Kidney epithelial cell (primary cell): ENCODE data around the gene B3GALT4. TPM values are rescaled to one million over a fixed set of nuclear protein-coding genes. Genes with fewer than 3 reads are reported as not detected.
"Not testable (repeated sequence)": the region's sequence is repeated elsewhere in the genome, so short reads cannot be mapped to it uniquely, and the experiment has no call there.

ENCODE experiments used
- DNase-seq: peaks from one replicate; pipeline ENCODE4 v3.0.0-alpha.2; 2010; ENCODE audit warnings: low read depth
- H3K27me3 ChIP-seq: 2 replicates; pipeline ENCODE4 v1.6.0; 2011; ENCODE audit warnings: low read length; ENCODE audit not compliant: control insufficient read depth, insufficient read depth
- H3K36me3 ChIP-seq: 2 replicates; pipeline ENCODE4 v1.5.1; 2011; ENCODE audit warnings: low read length; ENCODE audit not compliant: control insufficient read depth, insufficient read depth
- H3K4me3 ChIP-seq: 2 replicates; pipeline ENCODE4 v1.5.1; 2011; ENCODE audit warnings: low read depth, mild to moderate bottlenecking, control low read depth, low read length
- total RNA-seq: library from RNA; depleted of rRNA; stranded (reverse); fragments of >200 nt; gene quantifications from 2 replicates; pipeline ENCODE4 v1.2.3, GENCODE V29; 2015
- TF ChIP-seq, protein P1 (sequence below): IDR thresholded peaks from 2 replicates; pipeline ENCODE4 v1.5.1; 2011; ENCODE audit warnings: mild to moderate bottlenecking, moderate library complexity, low read length, control low read depth, inconsistent platforms; ENCODE audit not compliant: insufficient read depth, poor library complexity, severe bottlenecking

B3GALT4 gene
- total RNA-seq, 1 donor from 2014 or later: 1.4 TPM

DNA sequence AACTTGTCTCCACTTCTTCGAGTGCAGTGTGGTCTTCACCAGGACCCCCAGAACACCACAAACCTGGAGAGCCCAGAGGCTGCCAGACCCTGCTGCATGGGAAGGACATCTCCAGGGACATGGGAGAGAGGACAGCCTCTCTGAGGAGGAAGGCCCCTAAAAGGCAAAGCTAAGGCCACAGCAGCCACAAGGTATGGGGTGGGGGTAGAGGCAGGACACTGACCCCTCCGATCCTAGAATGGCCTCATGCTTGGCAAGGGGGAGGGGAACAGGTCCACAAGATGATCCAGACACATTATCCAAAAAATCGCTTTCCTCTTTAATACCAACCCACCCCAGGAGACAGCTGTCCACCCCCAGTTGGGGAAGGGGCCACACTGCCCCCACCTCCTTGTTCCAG, 1.9 kb downstream of the B3GALT4 start:
- no peak for DNase-seq
- Histone ChIP-seq H3K4me3 (no peak overlapping the region), H3K36me3 (peaks cover 4% of the 10 kb centered on the region), H3K27me3 (no peaks in the 10 kb centered on the region)
- TF ChIP-seq, protein P1, sequence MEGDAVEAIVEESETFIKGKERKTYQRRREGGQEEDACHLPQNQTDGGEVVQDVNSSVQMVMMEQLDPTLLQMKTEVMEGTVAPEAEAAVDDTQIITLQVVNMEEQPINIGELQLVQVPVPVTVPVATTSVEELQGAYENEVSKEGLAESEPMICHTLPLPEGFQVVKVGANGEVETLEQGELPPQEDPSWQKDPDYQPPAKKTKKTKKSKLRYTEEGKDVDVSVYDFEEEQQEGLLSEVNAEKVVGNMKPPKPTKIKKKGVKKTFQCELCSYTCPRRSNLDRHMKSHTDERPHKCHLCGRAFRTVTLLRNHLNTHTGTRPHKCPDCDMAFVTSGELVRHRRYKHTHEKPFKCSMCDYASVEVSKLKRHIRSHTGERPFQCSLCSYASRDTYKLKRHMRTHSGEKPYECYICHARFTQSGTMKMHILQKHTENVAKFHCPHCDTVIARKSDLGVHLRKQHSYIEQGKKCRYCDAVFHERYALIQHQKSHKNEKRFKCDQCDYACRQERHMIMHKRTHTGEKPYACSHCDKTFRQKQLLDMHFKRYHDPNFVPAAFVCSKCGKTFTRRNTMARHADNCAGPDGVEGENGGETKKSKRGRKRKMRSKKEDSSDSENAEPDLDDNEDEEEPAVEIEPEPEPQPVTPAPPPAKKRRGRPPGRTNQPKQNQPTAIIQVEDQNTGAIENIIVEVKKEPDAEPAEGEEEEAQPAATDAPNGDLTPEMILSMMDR: no peak

DNA sequence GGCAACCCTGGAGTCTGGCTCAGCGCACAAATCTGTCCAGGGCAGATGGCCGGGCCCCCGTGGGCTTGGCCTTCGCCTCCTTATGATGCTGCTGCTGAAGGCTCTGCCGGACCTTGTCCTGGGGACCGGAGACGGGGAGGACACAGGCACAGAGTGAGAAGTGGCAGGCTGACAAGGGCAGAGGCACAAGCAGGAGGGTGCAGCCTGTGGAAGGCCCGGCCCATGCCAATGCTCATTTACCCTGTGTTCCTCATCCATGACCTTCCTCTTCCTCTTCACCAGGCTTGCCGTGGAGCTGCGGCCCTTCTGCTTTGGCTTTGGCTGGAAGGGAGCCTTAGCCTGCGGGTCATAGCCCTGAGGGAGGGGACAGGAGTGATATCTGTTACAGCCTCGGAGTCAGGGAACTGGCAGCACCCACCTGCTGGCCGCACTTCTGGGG, 2.4 kb downstream of the B3GALT4 start:
- H3K27me3 ChIP-seq: no peaks in the 10 kb centered on the region
- TF ChIP-seq, protein P1: no peak
- no peak for DNase-seq
- H3K4me3 ChIP-seq: no peak overlapping the region
- peaks cover 4% of the 10 kb centered on the region for H3K36me3 ChIP-seq

DNA sequence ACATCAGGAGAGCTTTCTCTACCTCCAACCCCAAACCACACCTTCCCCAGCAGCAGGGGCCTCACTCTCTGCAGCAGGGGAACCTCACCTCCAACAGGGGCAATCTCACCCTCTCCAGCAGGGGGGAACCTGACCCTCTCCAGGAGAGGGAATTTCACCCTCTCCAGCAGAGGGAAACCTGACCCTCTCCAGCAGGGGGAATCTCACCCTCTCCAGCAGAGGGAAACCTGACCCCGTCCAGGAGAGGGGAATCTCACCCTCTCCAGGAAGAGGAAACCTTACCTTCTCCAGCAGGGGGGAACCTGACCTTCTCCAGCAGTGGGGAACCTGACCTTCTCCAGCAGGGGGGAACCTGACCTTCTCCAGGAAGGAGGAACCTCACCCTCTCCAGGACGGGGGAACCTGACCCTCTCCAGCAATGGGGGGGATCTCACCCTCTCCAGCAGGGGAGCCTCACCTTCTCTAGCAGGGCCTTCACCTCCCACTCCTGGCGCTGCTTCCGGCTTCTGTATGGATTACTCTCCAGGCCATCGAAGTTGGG, 3.1 kb downstream of the B3GALT4 start:
- H3K4me3 ChIP-seq: no peak overlapping the region
- H3K36me3 ChIP-seq: peaks cover 4% of the 10 kb centered on the region
- no peak for DNase-seq
- H3K27me3 ChIP-seq: no peaks in the 10 kb centered on the region
- TF ChIP-seq, protein P1: peak; percentile 95

DNA sequence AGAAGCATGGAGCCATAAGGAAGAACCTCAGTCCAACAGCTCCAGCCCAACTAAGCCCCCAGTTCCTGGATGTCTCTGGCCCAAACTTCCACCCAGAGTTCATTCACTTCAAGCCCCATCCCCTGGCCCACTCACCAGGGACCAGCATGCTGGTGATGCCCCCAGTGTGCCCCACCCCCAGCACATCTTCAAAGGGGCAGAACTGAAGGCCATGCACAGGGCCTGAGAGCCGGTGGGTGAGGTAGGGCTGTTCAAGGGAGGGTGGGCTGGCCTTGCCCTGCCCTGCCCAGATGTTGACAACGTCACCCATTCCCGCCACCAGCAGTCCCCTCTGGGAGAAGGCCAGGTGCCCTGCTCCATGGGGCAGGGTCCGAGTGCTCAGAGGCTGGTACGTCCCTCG, 3.6 kb downstream of the B3GALT4 start:
- no peak for DNase-seq
- TF ChIP-seq, protein P1: no peak
- Histone ChIP-seq H3K4me3 (no peak overlapping the region), H3K27me3 (no peaks in the 10 kb centered on the region), H3K36me3 (peaks cover 4% of the 10 kb centered on the region)

DNA sequence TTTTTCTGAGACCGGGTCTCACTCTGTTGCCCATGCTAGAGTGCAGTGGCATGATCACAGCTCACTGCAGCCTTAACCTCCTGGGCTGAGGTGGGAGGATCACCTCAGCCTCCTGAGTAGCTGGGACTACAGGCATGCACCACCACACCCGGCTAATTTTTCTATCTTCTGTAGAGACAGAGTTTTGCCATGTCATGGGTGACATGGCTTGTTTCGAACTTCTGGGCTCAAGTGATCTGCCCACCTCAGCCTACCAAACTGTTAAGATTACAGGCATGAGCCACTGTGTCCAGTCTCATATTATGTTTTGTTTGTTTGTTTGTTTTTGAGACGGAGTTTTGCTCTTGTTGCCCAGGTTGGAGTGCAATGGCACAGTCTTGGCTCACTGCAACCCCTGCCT, 8.3 kb downstream of the B3GALT4 start:
- DNase-seq, H3K27me3 ChIP-seq, H3K36me3 ChIP-seq, H3K4me3 ChIP-seq: not testable (repeated sequence)

DNA sequence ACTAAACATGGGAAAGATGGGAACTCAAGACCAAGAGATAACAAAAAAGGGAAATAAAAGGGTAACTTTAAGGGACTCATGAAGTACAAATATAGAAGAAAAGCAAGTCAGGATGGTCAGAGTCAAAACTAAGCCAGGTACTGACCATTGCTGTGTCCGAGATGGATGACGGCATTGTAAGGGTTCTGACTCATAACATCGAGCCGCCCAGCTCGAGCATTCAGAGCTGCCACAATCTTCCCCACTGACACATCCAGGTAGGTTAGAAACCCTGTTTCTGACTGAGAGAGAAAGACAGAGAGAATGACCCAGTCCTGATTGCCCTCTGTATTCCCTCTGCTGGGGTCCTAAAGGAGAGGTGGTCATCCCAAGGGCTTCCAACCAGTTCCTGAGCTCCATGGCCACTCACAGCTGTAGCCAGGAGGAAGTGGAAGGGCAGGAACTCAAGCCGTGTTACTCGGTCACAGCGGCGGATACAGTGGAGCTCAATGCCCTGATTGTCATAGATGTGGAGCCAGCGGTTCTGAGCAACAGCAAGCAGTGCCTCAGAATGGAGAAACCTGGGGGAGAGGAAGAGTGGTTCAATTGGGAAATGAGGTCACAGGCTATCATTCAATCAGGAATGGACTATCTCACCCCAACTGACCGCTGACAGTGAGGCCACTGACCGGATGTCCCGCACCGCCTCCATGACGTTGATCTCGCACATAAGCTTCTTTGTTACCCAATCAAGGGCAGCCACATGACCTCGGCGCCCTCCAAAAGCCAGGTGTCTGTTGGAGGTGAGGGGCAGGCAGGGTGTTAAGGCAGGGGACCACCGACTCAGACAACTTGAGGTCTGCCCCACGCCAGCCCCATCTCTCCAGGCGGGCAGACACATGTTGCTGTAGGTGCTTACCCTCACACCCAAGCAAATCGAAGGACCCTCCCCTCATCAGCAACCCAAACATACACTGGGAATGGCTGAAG, 10.3 kb downstream of the B3GALT4 start:
- no peaks in the 10 kb centered on the region for H3K36me3 ChIP-seq
- H3K27me3 ChIP-seq: no peaks in the 10 kb centered on the region
- no peak overlapping the region for H3K4me3 ChIP-seq
- TF ChIP-seq, protein P1: no peak
- DNase-seq: no peak
